ENCODE measurements around the gene CENPK. TPM values are rescaled to one million over a fixed set of nuclear protein-coding genes. Genes with fewer than 3 reads are reported as not detected.
"Not testable (repeated sequence)": the region's sequence is repeated elsewhere in the genome, so short reads cannot be mapped to it uniquely, and the experiment has no call there.

The CENPK gene
- total RNA-seq, 3 donors from 2014 or later = 24.4 to 34.9 (median 33.3) TPM

DNA sequence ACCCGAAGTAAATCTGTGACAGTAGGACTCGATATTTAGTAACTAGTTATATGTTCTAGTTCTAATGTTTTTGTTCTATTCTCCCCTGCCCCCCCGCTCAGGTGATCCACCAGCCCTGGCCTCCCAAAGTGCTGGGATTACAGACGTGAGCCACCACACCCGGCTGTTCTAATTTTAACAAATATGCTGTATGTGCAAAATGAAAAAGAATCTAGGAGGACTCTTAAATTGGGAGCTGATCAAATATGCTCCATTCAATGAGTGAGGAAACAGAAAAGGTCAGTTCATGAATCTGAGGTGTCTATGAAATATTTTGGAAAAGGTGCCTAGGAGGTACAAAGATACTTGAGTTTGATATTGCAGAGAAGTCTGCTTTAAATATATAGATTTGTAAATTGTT is 16.8 kb downstream of the CENPK start:
- Mint-ChIP-seq H3K9me3 (no peaks in the 10 kb centered on the region), H3K27me3 (ENCODE audit: low read depth) (no peaks in the 10 kb centered on the region), H3K4me1 (ENCODE audit: low read depth) (no peaks in the 10 kb centered on the region), H3K36me3 (ENCODE audit: insufficient read depth) (peaks cover 32% of the 10 kb centered on the region), H3K4me3 (no peak overlapping the region)
- ATAC-seq = no peak
- no peak for DNase-seq

DNA sequence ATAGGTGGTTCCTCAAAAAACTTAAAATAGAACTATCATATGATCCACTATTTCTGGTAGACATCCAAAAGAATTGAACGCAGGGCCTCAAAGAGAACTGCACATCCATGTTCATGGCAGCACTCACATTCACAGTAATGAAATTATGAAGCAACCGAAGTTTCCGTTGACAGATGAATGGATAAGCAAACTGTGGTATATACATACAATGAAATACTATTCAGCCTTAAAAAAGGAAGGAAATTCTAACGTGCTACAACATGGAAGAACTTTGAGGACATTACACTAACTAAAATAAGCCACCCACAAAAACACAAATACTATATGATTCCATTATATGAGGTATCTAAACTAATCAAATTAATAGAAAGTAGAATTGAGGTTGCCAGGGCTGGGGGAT is 18.5 kb downstream of the CENPK start:
- no peak overlapping the region for H3K4me3 Mint-ChIP-seq
- no peaks in the 10 kb centered on the region for H3K27me3 Mint-ChIP-seq (ENCODE audit: low read depth)
- ATAC-seq = no peak
- peaks cover 27% of the 10 kb centered on the region for H3K36me3 Mint-ChIP-seq (ENCODE audit: insufficient read depth)
- no peaks in the 10 kb centered on the region for H3K4me1 Mint-ChIP-seq (ENCODE audit: low read depth)
- no peak for DNase-seq
- no peaks in the 10 kb centered on the region for H3K9me3 Mint-ChIP-seq

DNA sequence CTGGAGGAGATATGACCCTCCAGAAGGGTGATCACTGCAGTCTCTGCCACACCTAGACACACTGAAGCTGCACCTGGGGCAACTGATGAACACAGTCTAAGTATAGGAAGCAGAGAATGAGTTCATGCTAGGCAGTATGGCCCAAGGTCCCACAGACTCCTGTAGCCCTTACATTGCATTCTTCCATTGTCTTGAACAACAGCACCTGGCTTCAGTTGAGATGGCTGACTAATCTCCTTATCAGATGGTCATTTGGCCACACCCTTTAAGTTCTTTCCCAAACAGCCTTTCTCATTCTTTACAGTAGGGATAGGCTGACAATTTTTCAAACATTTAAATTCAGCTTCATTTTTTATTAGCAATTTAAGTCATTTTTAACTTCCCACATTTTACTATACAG is 23.1 kb downstream of the CENPK start:
- no peak overlapping the region for H3K4me3 Mint-ChIP-seq
- peaks cover 19% of the 10 kb centered on the region for H3K36me3 Mint-ChIP-seq (ENCODE audit: insufficient read depth)
- ATAC-seq = no peak
- DNase-seq = no peak
- H3K27me3 Mint-ChIP-seq (ENCODE audit: low read depth) = no peaks in the 10 kb centered on the region
- no peaks in the 10 kb centered on the region for H3K4me1 Mint-ChIP-seq (ENCODE audit: low read depth)
- no peaks in the 10 kb centered on the region for H3K9me3 Mint-ChIP-seq

DNA sequence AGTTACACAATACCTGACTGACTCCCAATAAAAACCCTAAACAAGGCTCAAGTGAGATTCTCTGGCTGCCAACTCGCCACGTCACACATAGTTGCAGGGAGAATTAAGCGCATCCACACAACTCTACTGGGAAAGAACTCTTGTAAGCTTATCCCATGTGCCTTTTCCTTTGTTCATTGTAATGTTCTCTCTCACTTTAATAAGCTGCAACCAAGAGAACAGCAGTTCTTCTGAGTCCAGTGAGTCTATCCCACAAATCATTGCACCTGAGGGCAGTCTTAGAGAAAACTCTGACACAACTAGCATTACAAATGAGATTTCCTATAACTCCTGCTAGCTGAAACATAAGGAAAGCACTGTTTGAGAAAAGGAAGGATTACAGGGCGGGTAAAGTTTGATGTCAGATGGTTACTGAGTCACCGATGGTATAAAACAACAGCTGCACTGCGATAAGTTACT is 27.4 kb downstream of the CENPK start:
- DNase-seq = no peak
- no peaks in the 10 kb centered on the region for H3K9me3 Mint-ChIP-seq
- H3K4me1 Mint-ChIP-seq (ENCODE audit: low read depth) = no peaks in the 10 kb centered on the region
- H3K4me3 Mint-ChIP-seq = no peak overlapping the region
- H3K27me3 Mint-ChIP-seq (ENCODE audit: low read depth) = no peaks in the 10 kb centered on the region
- no peak for ATAC-seq
- peaks cover 3% of the 10 kb centered on the region for H3K36me3 Mint-ChIP-seq (ENCODE audit: insufficient read depth)

DNA sequence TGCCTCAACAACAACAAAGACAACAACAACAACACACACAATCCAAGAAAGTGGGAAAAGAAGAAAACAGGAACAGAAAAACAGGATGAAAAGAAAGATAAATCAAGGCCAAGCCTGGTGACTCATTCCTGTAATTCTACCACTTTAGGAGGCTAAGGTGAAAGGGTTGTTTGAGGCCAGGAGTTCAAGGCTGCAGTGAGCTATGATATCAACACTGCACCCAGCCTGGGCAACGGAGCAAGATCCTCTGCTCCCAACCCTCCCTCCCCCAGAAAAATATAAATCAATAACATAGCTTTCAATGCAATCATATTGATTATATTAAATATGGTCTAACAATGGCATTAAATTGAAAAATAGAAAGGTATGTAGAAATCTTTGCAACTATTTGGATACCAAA is 32.1 kb downstream of the CENPK start:
- ATAC-seq = no peak
- Mint-ChIP-seq H3K9me3 (no peaks in the 10 kb centered on the region), H3K4me1 (ENCODE audit: low read depth) (no peaks in the 10 kb centered on the region)

DNA sequence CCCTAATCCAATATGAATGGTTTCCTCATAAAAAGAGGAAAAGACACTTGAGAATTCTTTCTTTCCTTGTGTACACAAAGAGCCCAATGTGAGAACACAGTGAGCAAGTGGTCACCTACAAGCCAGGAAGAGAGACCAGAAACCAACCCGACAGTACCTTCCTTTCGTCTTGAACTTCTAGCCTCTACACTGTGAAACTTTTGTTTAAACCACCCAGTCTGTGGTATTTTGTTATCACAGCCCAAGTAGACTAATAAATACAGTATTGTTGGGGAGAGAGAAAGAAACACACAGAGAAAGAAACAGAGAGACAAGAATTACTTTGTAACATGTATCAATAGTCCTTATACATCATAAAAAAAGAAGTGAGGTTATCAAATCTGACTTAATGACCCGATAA is 37.2 kb downstream of the CENPK start:
- Mint-ChIP-seq H3K9me3 (no peaks in the 10 kb centered on the region), H3K36me3 (ENCODE audit: insufficient read depth) (peaks cover 4% of the 10 kb centered on the region), H3K27me3 (ENCODE audit: low read depth) (no peaks in the 10 kb centered on the region), H3K4me3 (no peak overlapping the region), H3K4me1 (ENCODE audit: low read depth) (no peaks in the 10 kb centered on the region)
- no peak for DNase-seq
- ATAC-seq = no peak

More for the DNA sequence above, 32.1 kb downstream of the CENPK start:
- H3K36me3 Mint-ChIP-seq (ENCODE audit: insufficient read depth) = peaks cover 2% of the 10 kb centered on the region
- DNase-seq = no peak
- no peaks in the 10 kb centered on the region for H3K27me3 Mint-ChIP-seq (ENCODE audit: low read depth)
- H3K4me3 Mint-ChIP-seq = no peak overlapping the region

DNA sequence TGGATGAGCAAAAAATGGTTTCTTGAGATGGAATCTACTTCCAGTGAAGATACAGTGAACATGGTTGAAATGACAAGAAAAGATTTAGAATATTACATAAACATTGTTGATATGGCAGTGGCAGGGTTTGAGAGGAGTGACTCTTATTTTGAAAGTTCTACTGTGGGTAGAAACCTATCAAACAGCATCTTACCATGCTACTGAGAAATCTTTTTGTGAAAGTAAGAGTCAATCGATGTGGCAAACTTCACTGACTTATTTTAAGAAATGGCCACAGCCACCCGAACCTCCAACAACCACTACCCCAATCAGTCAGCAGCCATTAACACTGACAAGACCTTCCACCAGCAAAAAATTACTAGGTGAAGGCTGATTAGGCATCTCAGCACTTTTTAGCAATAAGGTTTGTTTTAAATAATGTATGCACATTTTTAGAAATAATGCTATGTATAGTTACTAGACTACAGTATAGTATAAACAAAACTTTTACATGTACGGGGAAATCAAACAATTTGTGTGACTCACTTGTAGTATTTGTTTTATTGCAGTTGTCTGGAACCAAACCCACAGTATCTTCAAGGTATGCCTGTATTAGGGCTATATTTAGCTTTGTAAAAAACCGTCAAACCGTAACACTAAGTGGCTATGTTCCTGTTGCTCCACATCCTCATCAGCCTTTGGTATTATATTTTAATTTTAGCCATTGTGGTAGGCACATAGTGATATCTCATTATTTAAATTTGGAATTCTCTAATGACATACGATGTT is 50.6 kb downstream of the CENPK start:
- ATAC-seq (peak in 1 of 2 donors; percentile 40), DNase-seq (no peak)
- Mint-ChIP-seq H3K4me3 (no peak overlapping the region), H3K27me3 (ENCODE audit: low read depth) (no peaks in the 10 kb centered on the region), H3K4me1 (ENCODE audit: low read depth) (no peaks in the 10 kb centered on the region), H3K9me3 (no peaks in the 10 kb centered on the region), H3K36me3 (ENCODE audit: insufficient read depth) (peaks cover 2% of the 10 kb centered on the region)

DNA sequence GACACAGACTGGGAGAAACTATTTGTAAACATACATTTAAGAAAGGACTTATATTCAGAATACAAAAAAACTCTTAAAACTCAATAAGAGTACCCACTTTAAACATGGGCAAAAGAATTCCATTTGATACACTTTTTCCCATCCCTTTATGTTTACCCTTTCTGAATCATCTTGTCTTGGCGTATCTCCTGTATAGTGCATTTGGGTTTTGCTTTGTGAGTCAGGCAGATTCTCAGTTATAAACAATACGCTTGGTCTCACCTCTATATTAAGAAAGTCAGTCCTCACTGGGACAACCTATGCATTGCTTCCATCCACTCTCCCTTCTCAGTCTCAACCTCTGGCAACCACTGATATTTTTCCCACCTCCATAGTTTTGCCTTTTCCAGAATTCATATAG is 54.0 kb downstream of the CENPK start:
- DNase-seq (no peak), ATAC-seq (no peak)
- Mint-ChIP-seq H3K36me3 (ENCODE audit: insufficient read depth) (no peaks in the 10 kb centered on the region), H3K9me3 (no peaks in the 10 kb centered on the region), H3K27me3 (ENCODE audit: low read depth) (no peaks in the 10 kb centered on the region), H3K4me1 (ENCODE audit: low read depth) (no peaks in the 10 kb centered on the region), H3K4me3 (no peak overlapping the region)

DNA sequence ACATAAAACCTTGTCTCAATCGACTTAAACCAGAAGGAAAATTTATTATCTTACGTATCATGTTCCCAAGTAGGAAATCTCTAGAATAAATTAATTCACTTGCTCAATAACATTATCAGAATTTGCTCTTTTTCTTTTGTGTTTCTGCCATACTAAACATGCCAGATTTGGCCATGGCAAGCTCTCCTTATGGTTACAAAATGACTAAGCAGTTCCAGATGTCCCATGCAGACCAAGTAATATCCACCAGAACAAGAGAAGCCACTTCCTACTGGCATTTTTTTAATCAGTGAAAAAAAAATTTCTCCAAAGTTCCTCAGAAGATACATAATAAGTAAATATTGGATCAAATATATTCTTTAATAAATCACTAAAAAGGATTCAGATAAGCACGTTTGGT is 56.0 kb downstream of the CENPK start:
- Mint-ChIP-seq H3K36me3 (ENCODE audit: insufficient read depth) (no peaks in the 10 kb centered on the region), H3K4me3 (no peak overlapping the region), H3K4me1 (ENCODE audit: low read depth) (no peaks in the 10 kb centered on the region), H3K27me3 (ENCODE audit: low read depth) (no peaks in the 10 kb centered on the region), H3K9me3 (no peaks in the 10 kb centered on the region)
- DNase-seq = no peak
- ATAC-seq = no peak

DNA sequence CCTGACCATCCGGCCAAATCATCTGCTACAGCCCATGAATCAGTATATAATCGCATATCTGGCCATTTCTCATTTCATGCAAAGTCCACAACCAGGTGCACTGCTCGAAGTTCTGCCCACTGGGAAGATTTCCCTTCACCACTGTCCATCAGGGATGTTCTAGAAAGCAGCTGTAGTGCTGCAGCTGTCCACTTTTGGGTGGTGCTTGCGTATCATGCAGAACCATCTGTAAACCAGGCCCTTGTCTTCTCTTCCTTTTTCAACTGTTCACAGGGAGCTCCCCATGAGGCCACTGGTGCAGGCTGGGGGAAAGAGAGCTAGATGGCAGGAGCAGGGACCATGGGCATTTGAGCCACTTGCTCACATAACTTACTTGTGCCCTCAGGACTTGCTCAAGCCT is 73.8 kb downstream of the CENPK start:
- Mint-ChIP-seq H3K4me3 (no peak overlapping the region), H3K36me3 (ENCODE audit: insufficient read depth) (no peaks in the 10 kb centered on the region), H3K27me3 (ENCODE audit: low read depth) (no peaks in the 10 kb centered on the region), H3K4me1 (ENCODE audit: low read depth) (no peaks in the 10 kb centered on the region), H3K9me3 (no peaks in the 10 kb centered on the region)
- no peak for DNase-seq
- no peak for ATAC-seq

DNA sequence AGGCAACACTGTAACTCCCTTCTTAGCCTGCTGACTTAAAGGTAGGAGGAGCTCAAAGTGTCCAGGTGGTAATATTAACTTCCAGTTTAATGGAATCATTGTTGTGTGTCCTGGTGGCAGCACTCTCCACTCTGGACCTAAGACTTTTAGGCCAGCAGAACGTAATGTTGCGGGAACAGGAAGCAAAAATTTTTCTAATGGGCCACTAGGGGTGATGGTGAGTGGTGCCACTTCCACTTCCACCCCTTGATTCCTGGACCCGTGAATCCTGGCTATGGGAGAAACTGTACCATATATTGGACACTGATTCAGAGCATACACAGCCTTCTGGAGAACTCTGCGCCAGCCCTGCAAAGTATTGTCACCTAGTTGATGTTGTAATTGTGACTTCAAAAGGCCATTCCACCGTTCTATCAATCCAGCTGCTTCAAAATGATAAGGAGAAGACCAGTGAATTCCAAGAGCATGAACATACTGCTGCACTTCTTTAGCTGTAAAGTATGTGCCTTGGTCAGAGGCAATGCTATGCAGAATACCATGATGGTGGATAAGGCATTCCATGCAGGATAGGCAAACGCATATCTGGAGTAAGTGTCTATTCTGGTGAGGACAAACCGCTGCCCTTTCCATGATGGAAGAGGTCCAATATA is 74.8 kb downstream of the CENPK start:
- H3K36me3 Mint-ChIP-seq (ENCODE audit: insufficient read depth); DNase-seq; ATAC-seq; H3K4me3 Mint-ChIP-seq; H3K27me3 Mint-ChIP-seq (ENCODE audit: low read depth); H3K4me1 Mint-ChIP-seq (ENCODE audit: low read depth); H3K9me3 Mint-ChIP-seq: not testable (repeated sequence)

DNA sequence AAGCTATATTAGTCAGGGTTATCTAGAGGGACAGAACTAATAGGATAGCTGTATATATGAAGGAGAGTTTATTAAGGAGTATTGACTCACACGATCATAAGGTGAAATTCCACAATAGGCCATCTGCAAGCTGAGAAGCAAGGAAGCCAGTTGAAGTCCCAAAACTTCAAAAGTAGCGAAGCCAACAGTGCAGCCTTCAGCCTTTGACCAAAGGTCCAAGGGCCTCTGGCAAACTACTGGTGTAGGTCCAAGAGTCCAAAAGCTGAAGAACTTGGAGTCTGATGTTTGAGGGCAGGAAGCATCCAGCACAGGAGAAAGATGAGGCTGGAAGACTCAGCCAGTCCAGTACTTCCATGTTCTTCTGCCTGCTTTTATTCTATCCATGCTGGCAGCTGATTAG is 76.2 kb downstream of the CENPK start:
- not testable (repeated sequence) for DNase-seq; H3K4me1 Mint-ChIP-seq (ENCODE audit: low read depth); H3K36me3 Mint-ChIP-seq (ENCODE audit: insufficient read depth); H3K4me3 Mint-ChIP-seq; ATAC-seq; H3K27me3 Mint-ChIP-seq (ENCODE audit: low read depth); H3K9me3 Mint-ChIP-seq

DNA sequence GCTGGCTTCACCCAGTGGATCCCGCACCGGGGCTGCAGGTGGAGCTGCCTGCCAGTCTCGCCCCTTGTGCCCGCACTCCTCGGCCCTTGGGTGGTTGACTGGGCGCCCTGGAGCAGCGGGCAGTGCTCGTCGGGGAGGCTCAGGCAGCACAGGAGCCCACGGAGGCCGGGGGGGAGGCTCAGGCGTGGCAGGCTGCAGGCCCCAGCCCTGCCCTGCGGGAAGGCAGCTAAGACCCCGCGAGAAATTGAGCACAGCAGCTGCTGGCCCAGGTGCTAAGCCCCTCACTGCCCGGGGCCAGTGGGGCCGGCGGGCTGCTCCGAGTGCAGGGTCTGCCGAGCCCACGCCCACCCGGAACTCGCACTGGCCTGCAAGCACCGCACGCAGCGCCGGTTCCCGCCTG is 77.6 kb downstream of the CENPK start:
- ATAC-seq (no peak), DNase-seq (no peak)
- H3K4me3 Mint-ChIP-seq = no peak overlapping the region
- H3K9me3 Mint-ChIP-seq = no peaks in the 10 kb centered on the region
- no peaks in the 10 kb centered on the region for H3K36me3 Mint-ChIP-seq (ENCODE audit: insufficient read depth)
- peaks cover 11% of the 10 kb centered on the region for H3K4me1 Mint-ChIP-seq (ENCODE audit: low read depth)
- H3K27me3 Mint-ChIP-seq (ENCODE audit: low read depth) = no peaks in the 10 kb centered on the region

DNA sequence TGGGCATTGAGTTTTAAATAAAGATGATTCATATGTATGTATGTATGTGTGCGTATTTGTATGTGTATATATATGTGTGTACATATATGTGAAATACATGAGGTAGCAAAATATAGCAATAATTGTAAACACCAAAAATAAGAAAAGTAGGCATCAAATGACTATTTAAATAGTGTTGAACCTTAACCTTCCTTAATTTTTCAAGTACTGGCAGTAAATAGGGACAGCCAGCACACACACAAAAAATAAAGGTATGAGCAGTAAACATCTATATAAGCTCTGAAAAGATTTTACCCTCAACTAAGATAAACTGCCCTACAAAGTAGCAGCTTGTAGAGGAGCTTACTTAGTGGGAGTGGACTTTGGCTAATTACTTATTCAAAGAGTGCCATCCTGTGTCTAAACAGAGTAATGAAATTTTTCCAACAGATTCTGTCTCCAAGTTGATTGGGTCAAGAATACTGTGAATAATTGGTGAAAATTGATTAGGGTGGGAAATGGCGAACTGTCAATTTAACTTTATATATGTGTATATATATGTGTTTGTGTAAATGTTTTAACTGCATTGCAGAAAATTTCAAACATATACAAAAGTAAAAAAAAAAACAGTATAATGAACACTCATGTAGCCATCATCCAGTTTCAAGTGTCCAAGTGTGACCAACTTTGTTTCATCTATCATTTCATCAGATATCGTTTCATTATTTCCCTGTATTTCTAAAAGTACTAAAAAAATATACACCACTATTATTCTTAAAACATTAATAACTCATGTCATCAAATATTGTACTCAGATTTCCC is 79.2 kb downstream of the CENPK start:
- Mint-ChIP-seq H3K27me3 (ENCODE audit: low read depth) (no peaks in the 10 kb centered on the region), H3K36me3 (ENCODE audit: insufficient read depth) (no peaks in the 10 kb centered on the region), H3K4me1 (ENCODE audit: low read depth) (peaks cover 11% of the 10 kb centered on the region), H3K9me3 (no peaks in the 10 kb centered on the region), H3K4me3 (no peak overlapping the region)
- peak; percentile 21 to 30 for ATAC-seq
- no peak for DNase-seq

All from activated T-cell treated with anti-CD3 and anti-CD28 coated beads, Interleukin-2, amount 50 U/mL, for 4 hours (primary cell).